ENCODE data around the gene PDK2.

PDK2 gene

DNA sequence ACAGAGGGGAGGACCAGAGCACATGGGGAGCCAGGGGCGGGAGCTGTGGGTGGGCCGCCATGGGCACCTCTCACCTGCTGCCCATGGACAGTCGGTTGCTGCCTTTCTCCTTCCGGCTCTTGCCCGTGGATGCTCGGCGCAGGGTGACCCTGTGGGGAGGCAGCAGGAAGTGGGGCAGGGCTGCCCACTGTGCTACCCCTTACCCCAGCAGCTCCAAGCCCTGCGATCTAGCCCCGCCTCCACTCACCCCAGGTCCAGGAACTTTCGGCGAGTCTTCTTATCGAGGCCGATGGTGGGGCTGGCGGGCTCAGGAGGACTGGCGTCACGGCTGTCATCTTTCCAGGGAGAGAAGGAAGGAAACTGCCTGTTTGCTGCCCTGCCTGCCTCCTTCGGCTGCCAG, 20.6 kb downstream of the PDK2 start:
- no peak overlapping the region for H2AFZ ChIP-seq (ENCODE audit: low read depth, low read length)
- no peaks in the 10 kb centered on the region for H3K4me1 ChIP-seq (ENCODE audit: insufficient read depth, low read length)
- H3K27me3 ChIP-seq (ENCODE audit: insufficient read depth, low read length, poor library complexity): peaks cover 43% of the 10 kb centered on the region
- no peak overlapping the region for H3K27ac ChIP-seq (ENCODE audit: low read length)
- H3K9ac ChIP-seq (ENCODE audit: low read depth, low read length): no peak overlapping the region
- H3K79me2 ChIP-seq (ENCODE audit: insufficient read depth, low read length): no peaks in the 10 kb centered on the region
- DNase-seq (no peak), ATAC-seq (ENCODE audit: insufficient read depth, low read depth) (no peak)
- H4K20me1 ChIP-seq (ENCODE audit: insufficient read depth, low read length): no peaks in the 10 kb centered on the region; the same call in none of the 2 replicates
- TF ChIP-seq EZH2 (IDR thresholded peaks at IDR 0.05; ENCODE audit: borderline replicate concordance, low read depth, low read length, severe bottlenecking): no peak
- TF ChIP-seq CTCF (IDR thresholded peaks at IDR 0.05; ENCODE audit: borderline replicate concordance, extremely low read depth, low read length, poor library complexity, severe bottlenecking): no peak
- no peaks in the 10 kb centered on the region for H3K9me3 ChIP-seq (ENCODE audit: insufficient read depth, low read length, severe bottlenecking)
- no peak overlapping the region for H3K4me2 ChIP-seq (ENCODE audit: insufficient read depth, low read length)
- no peaks in the 10 kb centered on the region for H3K36me3 ChIP-seq (ENCODE audit: insufficient read depth, low read length)
- no peak overlapping the region for H3K4me3 ChIP-seq (ENCODE audit: low read depth in 1 of 2, low read length in 2 of 2)

GRCh38 chr17:50117202-50118051, 22.3 kb downstream of the PDK2 start:
- no peak overlapping the region for H3K4me3 ChIP-seq (ENCODE audit: low read depth in 1 of 2, low read length in 2 of 2)
- ATAC-seq (ENCODE audit: insufficient read depth, low read depth) (peak; percentile 83), DNase-seq (peak; percentile 51)
- no peaks in the 10 kb centered on the region; the same call in none of the 2 replicates for H4K20me1 ChIP-seq (ENCODE audit: insufficient read depth, low read length)
- no peaks in the 10 kb centered on the region for H3K36me3 ChIP-seq (ENCODE audit: insufficient read depth, low read length)
- H3K79me2 ChIP-seq (ENCODE audit: insufficient read depth, low read length): no peaks in the 10 kb centered on the region
- no peak overlapping the region for H3K9ac ChIP-seq (ENCODE audit: low read depth, low read length)
- H3K9me3 ChIP-seq (ENCODE audit: insufficient read depth, low read length, severe bottlenecking): no peaks in the 10 kb centered on the region
- TF ChIP-seq CTCF (IDR thresholded peaks at IDR 0.05; ENCODE audit: borderline replicate concordance, extremely low read depth, low read length, poor library complexity, severe bottlenecking) (peak; percentile 50), EZH2 (IDR thresholded peaks at IDR 0.05; ENCODE audit: borderline replicate concordance, low read depth, low read length, severe bottlenecking) (peak; percentile 83)
- no peak overlapping the region for H2AFZ ChIP-seq (ENCODE audit: low read depth, low read length)
- H3K27me3 ChIP-seq (ENCODE audit: insufficient read depth, low read length, poor library complexity): peaks cover 48% of the 10 kb centered on the region
- H3K4me2 ChIP-seq (ENCODE audit: insufficient read depth, low read length): no peak overlapping the region
- no peak overlapping the region for H3K27ac ChIP-seq (ENCODE audit: low read length)
- no peaks in the 10 kb centered on the region for H3K4me1 ChIP-seq (ENCODE audit: insufficient read depth, low read length)

DNA sequence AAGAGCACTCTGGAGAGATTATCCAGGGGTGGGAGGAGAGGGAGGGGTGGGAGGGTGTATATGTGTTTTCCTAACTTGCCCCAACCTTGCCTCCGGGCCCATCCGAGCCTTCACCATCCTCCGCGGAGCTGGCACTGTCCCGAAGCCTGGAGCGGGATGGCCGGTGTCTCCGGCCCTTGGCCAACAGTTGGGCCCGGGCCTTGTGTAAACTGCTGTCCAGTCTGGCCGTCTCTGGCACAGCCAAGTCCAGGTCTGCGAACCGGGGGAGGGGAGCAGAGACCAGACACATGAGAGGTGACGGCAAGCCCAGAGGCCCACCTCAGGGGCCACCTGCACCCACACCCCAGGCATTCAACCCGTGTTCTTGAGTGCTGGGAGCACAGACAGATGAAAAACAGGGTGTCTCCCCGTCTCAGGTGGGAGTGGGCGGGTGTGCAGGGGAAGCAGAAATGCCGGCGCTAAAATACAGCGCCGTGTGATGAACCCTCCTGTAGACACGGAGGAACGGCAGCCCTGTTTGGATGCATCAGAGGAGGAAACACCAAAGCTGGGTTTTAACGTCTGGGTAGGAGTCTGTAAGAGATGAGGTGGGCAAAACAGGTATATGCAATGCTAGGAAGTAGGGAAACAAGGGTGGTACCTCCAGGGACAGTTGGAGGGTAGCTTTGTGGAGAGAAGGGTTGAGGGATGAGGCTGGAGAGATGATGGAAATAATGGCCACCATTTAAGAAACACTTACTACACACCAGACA, 23.1 kb downstream of the PDK2 start:
- ATAC-seq (ENCODE audit: insufficient read depth, low read depth) (no peak), DNase-seq (no peak)
- H3K36me3 ChIP-seq (ENCODE audit: insufficient read depth, low read length): no peaks in the 10 kb centered on the region
- TF ChIP-seq EZH2 (IDR thresholded peaks at IDR 0.05; ENCODE audit: borderline replicate concordance, low read depth, low read length, severe bottlenecking) (no peak), CTCF (IDR thresholded peaks at IDR 0.05; ENCODE audit: borderline replicate concordance, extremely low read depth, low read length, poor library complexity, severe bottlenecking) (no peak)
- no peak overlapping the region for H3K9ac ChIP-seq (ENCODE audit: low read depth, low read length)
- H3K4me3 ChIP-seq (ENCODE audit: low read depth in 1 of 2, low read length in 2 of 2): no peak overlapping the region
- H3K27me3 ChIP-seq (ENCODE audit: insufficient read depth, low read length, poor library complexity): peaks cover 52% of the 10 kb centered on the region
- no peak overlapping the region for H3K4me2 ChIP-seq (ENCODE audit: insufficient read depth, low read length)
- no peak overlapping the region for H3K27ac ChIP-seq (ENCODE audit: low read length)
- H4K20me1 ChIP-seq (ENCODE audit: insufficient read depth, low read length): no peaks in the 10 kb centered on the region; the same call in none of the 2 replicates
- H3K79me2 ChIP-seq (ENCODE audit: insufficient read depth, low read length): no peaks in the 10 kb centered on the region
- no peak overlapping the region for H2AFZ ChIP-seq (ENCODE audit: low read depth, low read length)
- H3K4me1 ChIP-seq (ENCODE audit: insufficient read depth, low read length): no peaks in the 10 kb centered on the region
- no peaks in the 10 kb centered on the region for H3K9me3 ChIP-seq (ENCODE audit: insufficient read depth, low read length, severe bottlenecking)
